WTC11 (cell line): ENCODE measurements around the gene SDK2.

ENCODE experiments used
- CBFB ChIP-seq: sonication (generic); formaldehyde crosslinking; IDR thresholded peaks from 2 replicates; pipeline ENCODE4 v1.8.1; 2022; ENCODE audit warnings: mild to moderate bottlenecking, low read depth, missing genetic modification reagents
- FOXP1 ChIP-seq: sonication (generic); formaldehyde crosslinking; IDR thresholded peaks from 2 replicates; pipeline ENCODE4 v1.8.0; 2022; ENCODE audit warnings: missing genetic modification reagents, mild to moderate bottlenecking, moderate library complexity, borderline replicate concordance
- GABPB1 ChIP-seq: sonication (generic); formaldehyde crosslinking; IDR thresholded peaks from 2 replicates; pipeline ENCODE4 v1.8.1; 2023; ENCODE audit warnings: mild to moderate bottlenecking, missing genetic modification reagents
- GRHL2 ChIP-seq: fragments of 250-450 bp; sonication (Bioruptor Pico); IDR thresholded peaks from 2 replicates; pipeline ENCODE4 v1.8.0; 2022; ENCODE audit warnings: mild to moderate bottlenecking, moderate library complexity; ENCODE audit not compliant: insufficient replicate concordance, severe bottlenecking
- NFYB ChIP-seq: sonication (generic); formaldehyde crosslinking; conservative IDR thresholded peaks from 2 replicates; pipeline ENCODE4 v1.8.0; 2022; ENCODE audit warnings: low read depth, missing genetic modification reagents
- NR1H2 ChIP-seq: sonication (generic); formaldehyde crosslinking; IDR thresholded peaks from 2 replicates; pipeline ENCODE4 v1.9.0; 2021; ENCODE audit warnings: mild to moderate bottlenecking, moderate library complexity, missing genetic modification reagents
- ZNF219 ChIP-seq: sonication (generic); formaldehyde crosslinking; IDR thresholded peaks from 2 replicates; pipeline ENCODE4 v1.8.0; 2023; ENCODE audit warnings: missing genetic modification reagents, mild to moderate bottlenecking, borderline replicate concordance
- ZNF263 ChIP-seq: sonication (generic); formaldehyde crosslinking; IDR thresholded peaks from 2 replicates; pipeline ENCODE4 v1.8.1; 2022; ENCODE audit warnings: low read depth, mild to moderate bottlenecking, moderate library complexity, missing genetic modification reagents
- TF ChIP-seq, protein P1 (sequence below): fragments of 200-600 bp; IDR thresholded peaks from 2 replicates; pipeline ENCODE4 v1.8.0; 2022; ENCODE audit warnings: antibody characterized with exemption
- TF ChIP-seq, protein P2 (sequence below): sonication (generic); formaldehyde crosslinking; IDR thresholded peaks from 2 replicates; pipeline ENCODE4 v1.8.1; 2023; ENCODE audit warnings: mild to moderate bottlenecking, missing genetic modification reagents, moderate library complexity
- TF ChIP-seq, protein P3 (sequence below): sonication (generic); formaldehyde crosslinking; conservative IDR thresholded peaks from 2 replicates; pipeline ENCODE4 v1.8.1; 2022; ENCODE audit warnings: mild to moderate bottlenecking, missing genetic modification reagents
- TF ChIP-seq, protein P4 (sequence below): sonication (generic); formaldehyde crosslinking; IDR thresholded peaks from 2 replicates; pipeline ENCODE4 v1.8.1; 2023; ENCODE audit warnings: mild to moderate bottlenecking, missing genetic modification reagents, moderate library complexity
- TF ChIP-seq, protein P5 (sequence below): sonication (generic); formaldehyde crosslinking; IDR thresholded peaks from 2 replicates; pipeline ENCODE4 v1.8.1; 2022; ENCODE audit warnings: missing genetic modification reagents, borderline replicate concordance
- TF ChIP-seq, protein P6 (sequence below): sonication (generic); formaldehyde crosslinking; IDR thresholded peaks from 2 replicates; pipeline ENCODE4 v1.8.1; 2022; ENCODE audit warnings: mild to moderate bottlenecking, missing genetic modification reagents, moderate library complexity, borderline replicate concordance

DNA sequence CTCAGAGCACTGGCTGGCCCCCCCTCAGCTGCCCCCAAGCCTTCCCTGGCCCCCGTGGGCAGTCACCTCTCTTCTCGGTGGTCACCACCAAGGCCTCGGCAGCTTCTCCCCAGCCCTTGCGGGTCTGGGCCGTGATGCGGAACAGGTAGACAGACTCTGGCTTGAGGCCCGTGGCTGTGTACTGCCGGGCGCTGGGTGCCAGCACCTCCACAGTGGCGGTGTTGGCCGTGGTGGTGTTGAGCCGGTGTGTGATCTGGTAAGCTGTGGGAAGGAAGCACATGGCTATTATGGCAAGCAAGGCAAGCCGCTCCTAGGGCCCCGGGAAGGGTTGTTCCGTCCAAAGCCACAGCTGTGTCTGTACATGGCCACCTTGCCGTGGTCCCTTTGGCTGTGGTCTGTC, 254.0 kb downstream of the SDK2 start:
- TF ChIP-seq, protein P1, sequence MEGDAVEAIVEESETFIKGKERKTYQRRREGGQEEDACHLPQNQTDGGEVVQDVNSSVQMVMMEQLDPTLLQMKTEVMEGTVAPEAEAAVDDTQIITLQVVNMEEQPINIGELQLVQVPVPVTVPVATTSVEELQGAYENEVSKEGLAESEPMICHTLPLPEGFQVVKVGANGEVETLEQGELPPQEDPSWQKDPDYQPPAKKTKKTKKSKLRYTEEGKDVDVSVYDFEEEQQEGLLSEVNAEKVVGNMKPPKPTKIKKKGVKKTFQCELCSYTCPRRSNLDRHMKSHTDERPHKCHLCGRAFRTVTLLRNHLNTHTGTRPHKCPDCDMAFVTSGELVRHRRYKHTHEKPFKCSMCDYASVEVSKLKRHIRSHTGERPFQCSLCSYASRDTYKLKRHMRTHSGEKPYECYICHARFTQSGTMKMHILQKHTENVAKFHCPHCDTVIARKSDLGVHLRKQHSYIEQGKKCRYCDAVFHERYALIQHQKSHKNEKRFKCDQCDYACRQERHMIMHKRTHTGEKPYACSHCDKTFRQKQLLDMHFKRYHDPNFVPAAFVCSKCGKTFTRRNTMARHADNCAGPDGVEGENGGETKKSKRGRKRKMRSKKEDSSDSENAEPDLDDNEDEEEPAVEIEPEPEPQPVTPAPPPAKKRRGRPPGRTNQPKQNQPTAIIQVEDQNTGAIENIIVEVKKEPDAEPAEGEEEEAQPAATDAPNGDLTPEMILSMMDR, result no peak
- TF ChIP-seq ZNF219 (CRISPR knock-in tag) (no peak), FOXP1 (no peak), GRHL2 (CRISPR knock-in tag) (no peak), NR1H2 (no peak), NFYB (CRISPR knock-in tag) (no peak), CBFB (no peak), GABPB1 (CRISPR knock-in tag) (no peak), ZNF263 (no peak)
- TF ChIP-seq, protein P2, sequence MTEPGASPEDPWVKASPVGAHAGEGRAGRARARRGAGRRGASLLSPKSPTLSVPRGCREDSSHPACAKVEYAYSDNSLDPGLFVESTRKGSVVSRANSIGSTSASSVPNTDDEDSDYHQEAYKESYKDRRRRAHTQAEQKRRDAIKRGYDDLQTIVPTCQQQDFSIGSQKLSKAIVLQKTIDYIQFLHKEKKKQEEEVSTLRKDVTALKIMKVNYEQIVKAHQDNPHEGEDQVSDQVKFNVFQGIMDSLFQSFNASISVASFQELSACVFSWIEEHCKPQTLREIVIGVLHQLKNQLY, result no peak
- TF ChIP-seq, protein P3, sequence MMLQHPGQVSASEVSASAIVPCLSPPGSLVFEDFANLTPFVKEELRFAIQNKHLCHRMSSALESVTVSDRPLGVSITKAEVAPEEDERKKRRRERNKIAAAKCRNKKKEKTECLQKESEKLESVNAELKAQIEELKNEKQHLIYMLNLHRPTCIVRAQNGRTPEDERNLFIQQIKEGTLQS, result no peak
- TF ChIP-seq, protein P4, sequence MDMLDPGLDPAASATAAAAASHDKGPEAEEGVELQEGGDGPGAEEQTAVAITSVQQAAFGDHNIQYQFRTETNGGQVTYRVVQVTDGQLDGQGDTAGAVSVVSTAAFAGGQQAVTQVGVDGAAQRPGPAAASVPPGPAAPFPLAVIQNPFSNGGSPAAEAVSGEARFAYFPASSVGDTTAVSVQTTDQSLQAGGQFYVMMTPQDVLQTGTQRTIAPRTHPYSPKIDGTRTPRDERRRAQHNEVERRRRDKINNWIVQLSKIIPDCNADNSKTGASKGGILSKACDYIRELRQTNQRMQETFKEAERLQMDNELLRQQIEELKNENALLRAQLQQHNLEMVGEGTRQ (CRISPR knock-in tag), result no peak
- TF ChIP-seq, protein P5, sequence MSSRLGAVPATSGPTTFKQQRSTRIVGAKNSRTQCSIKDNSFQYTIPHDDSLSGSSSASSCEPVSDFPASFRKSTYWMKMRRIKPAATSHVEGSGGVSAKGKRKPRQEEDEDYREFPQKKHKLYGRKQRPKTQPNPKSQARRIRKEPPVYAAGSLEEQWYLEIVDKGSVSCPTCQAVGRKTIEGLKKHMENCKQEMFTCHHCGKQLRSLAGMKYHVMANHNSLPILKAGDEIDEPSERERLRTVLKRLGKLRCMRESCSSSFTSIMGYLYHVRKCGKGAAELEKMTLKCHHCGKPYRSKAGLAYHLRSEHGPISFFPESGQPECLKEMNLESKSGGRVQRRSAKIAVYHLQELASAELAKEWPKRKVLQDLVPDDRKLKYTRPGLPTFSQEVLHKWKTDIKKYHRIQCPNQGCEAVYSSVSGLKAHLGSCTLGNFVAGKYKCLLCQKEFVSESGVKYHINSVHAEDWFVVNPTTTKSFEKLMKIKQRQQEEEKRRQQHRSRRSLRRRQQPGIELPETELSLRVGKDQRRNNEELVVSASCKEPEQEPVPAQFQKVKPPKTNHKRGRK (CRISPR knock-in tag), result no peak
- TF ChIP-seq, protein P6, sequence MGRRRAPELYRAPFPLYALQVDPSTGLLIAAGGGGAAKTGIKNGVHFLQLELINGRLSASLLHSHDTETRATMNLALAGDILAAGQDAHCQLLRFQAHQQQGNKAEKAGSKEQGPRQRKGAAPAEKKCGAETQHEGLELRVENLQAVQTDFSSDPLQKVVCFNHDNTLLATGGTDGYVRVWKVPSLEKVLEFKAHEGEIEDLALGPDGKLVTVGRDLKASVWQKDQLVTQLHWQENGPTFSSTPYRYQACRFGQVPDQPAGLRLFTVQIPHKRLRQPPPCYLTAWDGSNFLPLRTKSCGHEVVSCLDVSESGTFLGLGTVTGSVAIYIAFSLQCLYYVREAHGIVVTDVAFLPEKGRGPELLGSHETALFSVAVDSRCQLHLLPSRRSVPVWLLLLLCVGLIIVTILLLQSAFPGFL, result no peak
